Colonic mucosa (tissue), 4 donors: ENCODE data around the gene PHF10. TPM values are rescaled to one million over a fixed set of nuclear protein-coding genes. Genes with fewer than 3 reads are reported as not detected.

Source experiments
- DNase-seq: peaks from one replicate; pipeline ENCODE4 v3.0.0-alpha.2; 2020
- H3K27ac ChIP-seq: fragments of 200-600 bp; one replicate; pipeline ENCODE4 v1.8.0; 2021
- H3K27me3 ChIP-seq: fragments of 200-600 bp; one replicate; pipeline ENCODE4 v1.8.0; 2021
- H3K36me3 ChIP-seq: fragments of 200-600 bp; one replicate; pipeline ENCODE4 v1.8.0; 2021
- H3K4me1 ChIP-seq: fragments of 200-600 bp; one replicate; pipeline ENCODE4 v1.8.0; 2021; ENCODE audit warnings: mild to moderate bottlenecking
- H3K4me3 ChIP-seq: fragments of 200-600 bp; one replicate; pipeline ENCODE4 v1.8.0; 2021
- H3K9ac ChIP-seq, 2 donors: one replicate each; pipeline ENCODE4 v1.7.0; 2013; ENCODE audit warnings: control low read depth in 2 of 2, low read depth in 2 of 2, low read length in 2 of 2
- H3K9me3 ChIP-seq: fragments of 200-600 bp; one replicate; pipeline ENCODE4 v1.8.0; 2021
- CTCF ChIP-seq: fragments of 200-600 bp; IDR thresholded peaks from one replicate; pipeline ENCODE4 v1.8.0; 2022; ENCODE audit warnings: antibody characterized with exemption, mild to moderate bottlenecking
- intact Hi-C: fragments of 100-400 bp; cut with DNase I; formaldehyde crosslinking; loops from one replicate; pipeline ENCODE4 v1.14.1; 2022
- total RNA-seq, 2 donors: library from RNA; stranded (reverse); fragmentation: NEBNext Ultra II Directional in 1 of 2; extraction: Animal tissue kit (Norgen Biotek cat#: 25700) in 1 of 2; gene quantifications; one replicate each; pipeline ENCODE4 v1.2.1, GENCODE V29; 2021
- donor health status: healthy.
- donor health status: DM: no; HTN: no; CAD: no.
- donor health status: DM: no; HTN: no; CAD: no.

PHF10 gene
- total RNA-seq, 2 donors from 2014 or later, result 37.5 to 39.6 TPM

GRCh38 chr6:169755162-169755561, 30.9 kb upstream of the PHF10 start:
- H3K9me3 ChIP-seq, result no peaks in the 10 kb centered on the region
- no peak for DNase-seq
- peaks cover 8% of the 10 kb centered on the region for H3K4me1 ChIP-seq
- H3K4me3 ChIP-seq, result no peak overlapping the region
- H3K27me3 ChIP-seq, result no peaks in the 10 kb centered on the region
- no peak overlapping the region for H3K27ac ChIP-seq
- no peak overlapping the region for H3K9ac ChIP-seq
- intact Hi-C loops, result loop anchor here (10.0 kb wide), 1 partner anchor 50 kb away; the partner anchor contains the start of genes C6orf120 and WDR27
- TF ChIP-seq CTCF, result no peak
- H3K36me3 ChIP-seq, result no peaks in the 10 kb centered on the region

GRCh38 chr6:169752074-169752623, 27.8 kb upstream of the PHF10 start:
- peaks cover 10% of the 10 kb centered on the region for H3K4me1 ChIP-seq
- TF ChIP-seq CTCF, result no peak
- H3K9me3 ChIP-seq, result no peaks in the 10 kb centered on the region
- H3K27ac ChIP-seq, result peak overlapping the region; percentile 95
- peak; percentile 23 for DNase-seq
- no peaks in the 10 kb centered on the region for H3K36me3 ChIP-seq
- H3K4me3 ChIP-seq, result peak overlapping the region; percentile 80
- H3K9ac ChIP-seq, result peak overlapping the region; percentile 81 to 99
- intact Hi-C loops, result loop anchor here (10.0 kb wide), 1 partner anchor 47 kb away; the partner anchor contains the start of genes C6orf120 and WDR27
- H3K27me3 ChIP-seq, result no peaks in the 10 kb centered on the region

- Histone ChIP-seq H3K36me3 (no peaks in the 10 kb centered on the region), H3K27me3 (no peaks in the 10 kb centered on the region), H3K9me3 (no peaks in the 10 kb centered on the region), H3K4me1 (peaks cover 10% of the 10 kb centered on the region), H3K4me3 (peak within 1 kb of the TSS; percentile 80), H3K27ac (peak within 1 kb of the TSS; percentile 95), H3K9ac (peak within 1 kb of the TSS; percentile 81 to 99)
- no peak for TF ChIP-seq CTCF
- intact Hi-C loops, result loop anchor here (2.0 to 10.0 kb wide), 2 partner anchors 47 to 803 kb away; partner anchors contain the start of genes C6orf120, TBP and WDR27
- peak; percentile 96 for DNase-seq
These were observed 27.2 kb upstream of the PHF10 start, which contains the start of the genes DYNLT2 and ERMARD for GRCh38 chr6:169751242-169752073. DYNLT2 (minus strand) TSS chr6:169751572; CDS start chr6:169751458, 114 bp downstream. ERMARD (plus strand) TSS chr6:169751622; CDS start chr6:169751658, 36 bp downstream.

- DNase-seq, result no peak
- Histone ChIP-seq H3K4me3 (no peak overlapping the region), H3K4me1 (peaks cover 6% of the 10 kb centered on the region), H3K9ac (no peak overlapping the region), H3K9me3 (no peaks in the 10 kb centered on the region), H3K27me3 (no peaks in the 10 kb centered on the region), H3K36me3 (no peaks in the 10 kb centered on the region), H3K27ac (no peak overlapping the region)
- intact Hi-C loops, result no loop called here
- no peak for TF ChIP-seq CTCF
These were observed 22.3 kb upstream of the PHF10 start for GRCh38 chr6:169746556-169746955.

- Histone ChIP-seq H3K9me3 (no peaks in the 10 kb centered on the region), H3K4me3 (no peak overlapping the region), H3K36me3 (no peaks in the 10 kb centered on the region), H3K9ac (no peak overlapping the region), H3K27me3 (no peaks in the 10 kb centered on the region), H3K4me1 (peaks cover 5% of the 10 kb centered on the region), H3K27ac (no peak overlapping the region)
- intact Hi-C loops, result no loop called here
- no peak for TF ChIP-seq CTCF
- no peak for DNase-seq
These were observed 21.1 kb upstream of the PHF10 start for GRCh38 chr6:169745405-169745804.
